Fibroblast of lung (primary cell): ENCODE measurements around the gene KCND3.

Experiments used
- CTCF ChIP-seq, 2 donors: IDR thresholded peaks in 1 of 2; conservative IDR thresholded peaks in 1 of 2; 1 replicate in 1 of 2; 2 replicates in 1 of 2; pipeline ENCODE4 v1.5.1; 2011 to 2012; ENCODE audit warnings: low read length in 2 of 2, control low read depth in 1 of 2, inconsistent platforms in 1 of 2, low read depth in 1 of 2, mild to moderate bottlenecking in 1 of 2
- EZH2 ChIP-seq: IDR thresholded peaks from 2 replicates; pipeline ENCODE4 v1.5.1; 2012; ENCODE audit warnings: low read length, control low read depth, mild to moderate bottlenecking; ENCODE audit errors: missing control alignments

GRCh38 chr1:111802984-111803383 is 186.5 kb downstream of the KCND3 start:
- TF ChIP-seq CTCF (conservative IDR thresholded peaks at IDR 0.05 in 1 of 2, IDR thresholded peaks at IDR 0.05 in 1 of 2; ENCODE audit: low read depth in 1 of 2, low read length in 2 of 2) (no peak), EZH2 (no peak)
